MM.1S (cell line): ENCODE data around the gene RSPH1.

ENCODE experiments used
- CTCF ChIP-seq: fragments of 300-600 bp; sonication (generic); IDR thresholded peaks from 2 replicates; pipeline ENCODE4 v1.5.1; 2016; ENCODE audit warnings: antibody characterized with exemption, low read length, mixed read lengths
- EZH2 ChIP-seq: fragments of 300-600 bp; sonication (generic); optimal IDR thresholded peaks from 2 replicates; pipeline ENCODE3; 2017; ENCODE audit warnings: low read depth, mild to moderate bottlenecking, antibody characterized with exemption, low read length, mixed read lengths

DNA sequence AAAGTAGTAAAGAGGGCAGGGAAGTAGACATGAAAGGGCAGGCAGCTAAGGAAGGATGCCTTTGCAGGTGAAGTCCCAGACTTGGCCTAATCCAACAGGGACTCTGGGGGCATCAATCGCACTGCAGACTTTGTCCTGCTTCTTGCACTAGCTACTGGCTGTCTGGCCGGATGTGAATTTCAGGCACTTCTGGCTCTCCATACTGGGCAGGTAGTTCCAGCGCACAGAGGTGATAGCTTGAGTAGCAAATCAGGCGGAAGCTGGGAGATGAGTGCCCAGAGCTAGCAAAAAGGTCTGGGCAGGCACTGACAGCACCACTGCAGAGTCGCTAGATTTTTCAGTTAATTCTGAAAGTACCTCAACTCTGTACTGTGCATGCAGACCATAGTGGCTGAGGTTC is 997 bp downstream of the RSPH1 start:
- TF ChIP-seq CTCF (no peak), EZH2 (no peak)
